ENCODE measurements around the gene WEE2.

Gene WEE2

DNA sequence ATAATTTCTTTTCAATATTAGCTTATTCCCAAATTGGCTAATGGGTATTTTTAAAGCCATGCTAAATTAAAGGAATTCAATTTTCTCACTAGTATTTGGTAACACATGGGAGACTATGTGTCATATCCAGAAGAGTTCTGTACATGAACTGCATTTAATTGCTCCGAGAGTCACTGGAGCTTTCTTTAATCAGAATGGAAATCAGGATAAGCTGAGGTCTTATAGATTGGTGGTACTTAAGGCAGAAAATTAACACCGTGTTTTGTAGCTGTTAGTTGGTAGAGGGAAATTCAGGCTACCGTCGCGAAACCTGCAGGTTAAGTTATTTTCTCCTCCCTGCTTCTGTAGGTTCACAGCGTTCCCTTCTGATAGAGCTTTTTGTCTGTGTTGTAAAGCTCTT is at the start of gene WEE2:
Gene WEE2 (plus strand): TSS at position 3 of the 400 bp plus-strand sequence. CDS start 406 bp downstream, outside the sequence.
- Histone ChIP-seq H3K36me3 (ENCODE audit: insufficient read depth, low read length) (no peaks in the 10 kb centered on the region), H3K9ac (ENCODE audit: low read depth, low read length) (no peak within 1 kb of the TSS), H3K9me3 (ENCODE audit: control insufficient read depth, insufficient read depth, low read length) (no peaks in the 10 kb centered on the region), H3K4me1 (ENCODE audit: insufficient read depth, low read length) (peaks cover 17% of the 10 kb centered on the region)

GRCh38 chr7:141659501-141659900 is 48.7 kb upstream of the WEE2 start:
- Histone ChIP-seq H3K9me3 (ENCODE audit: control insufficient read depth, insufficient read depth, low read length) (no peaks in the 10 kb centered on the region), H3K4me1 (ENCODE audit: insufficient read depth, low read length) (no peaks in the 10 kb centered on the region; the same call in 1 of the 2 replicates), H3K36me3 (ENCODE audit: insufficient read depth, low read length) (no peaks in the 10 kb centered on the region), H3K9ac (ENCODE audit: low read depth, low read length) (no peak overlapping the region)

DNA sequence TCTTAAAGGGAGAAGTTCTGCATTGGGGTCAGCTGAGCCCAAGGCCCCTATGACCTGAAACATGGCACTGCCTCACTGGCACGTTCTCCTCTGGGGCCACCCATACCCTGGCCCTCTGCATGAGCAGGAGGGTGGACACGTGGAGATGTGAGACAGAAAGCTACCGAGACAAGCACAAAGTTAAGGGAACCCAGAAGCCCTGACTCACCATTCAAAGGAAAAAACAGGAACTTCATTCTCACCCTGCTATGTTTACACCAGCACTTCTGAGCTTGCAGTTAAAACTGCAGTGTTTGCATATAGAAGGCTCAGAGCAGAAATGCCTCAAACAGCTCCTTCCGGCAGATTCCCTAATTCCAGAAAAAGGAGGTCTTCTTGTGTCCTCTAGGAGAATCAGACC is 47.9 kb upstream of the WEE2 start:
- H3K4me1 ChIP-seq (ENCODE audit: insufficient read depth, low read length), result no peaks in the 10 kb centered on the region
- no peak overlapping the region for H3K9ac ChIP-seq (ENCODE audit: low read depth, low read length)
- H3K36me3 ChIP-seq (ENCODE audit: insufficient read depth, low read length), result no peaks in the 10 kb centered on the region
- H3K9me3 ChIP-seq (ENCODE audit: control insufficient read depth, insufficient read depth, low read length), result no peaks in the 10 kb centered on the region

GRCh38 chr7:141663081-141663849 is 44.9 kb upstream of the WEE2 start:
- Histone ChIP-seq H3K9ac (ENCODE audit: low read depth, low read length) (no peak overlapping the region), H3K4me1 (ENCODE audit: insufficient read depth, low read length) (no peaks in the 10 kb centered on the region), H3K9me3 (ENCODE audit: control insufficient read depth, insufficient read depth, low read length) (no peaks in the 10 kb centered on the region; the same call in 1 of the 2 replicates), H3K36me3 (ENCODE audit: insufficient read depth, low read length) (no peaks in the 10 kb centered on the region)

DNA sequence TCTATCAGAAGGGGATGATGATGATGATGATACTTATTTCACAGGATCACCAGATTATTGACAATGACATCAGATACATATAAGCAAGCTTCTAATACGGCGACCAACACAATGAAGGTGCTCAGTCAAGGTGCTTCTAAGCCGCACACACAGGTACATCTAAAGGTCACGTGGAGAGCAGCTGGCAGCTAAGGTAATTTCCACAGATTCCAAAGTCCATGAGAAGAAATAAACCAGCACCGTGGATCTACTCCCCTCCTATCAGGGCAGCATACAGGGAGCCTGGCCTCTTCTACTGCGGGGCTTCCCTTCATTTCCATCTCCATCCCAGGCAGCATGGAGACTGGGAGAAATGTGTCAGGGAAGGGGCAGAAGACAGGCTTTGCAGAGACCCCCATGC is 43.7 kb upstream of the WEE2 start:
- H3K4me1 ChIP-seq (ENCODE audit: insufficient read depth, low read length), result no peaks in the 10 kb centered on the region
- H3K9me3 ChIP-seq (ENCODE audit: control insufficient read depth, insufficient read depth, low read length), result no peaks in the 10 kb centered on the region; the same call in 1 of the 2 replicates
- H3K36me3 ChIP-seq (ENCODE audit: insufficient read depth, low read length), result no peaks in the 10 kb centered on the region
- H3K9ac ChIP-seq (ENCODE audit: low read depth, low read length), result no peak overlapping the region

DNA sequence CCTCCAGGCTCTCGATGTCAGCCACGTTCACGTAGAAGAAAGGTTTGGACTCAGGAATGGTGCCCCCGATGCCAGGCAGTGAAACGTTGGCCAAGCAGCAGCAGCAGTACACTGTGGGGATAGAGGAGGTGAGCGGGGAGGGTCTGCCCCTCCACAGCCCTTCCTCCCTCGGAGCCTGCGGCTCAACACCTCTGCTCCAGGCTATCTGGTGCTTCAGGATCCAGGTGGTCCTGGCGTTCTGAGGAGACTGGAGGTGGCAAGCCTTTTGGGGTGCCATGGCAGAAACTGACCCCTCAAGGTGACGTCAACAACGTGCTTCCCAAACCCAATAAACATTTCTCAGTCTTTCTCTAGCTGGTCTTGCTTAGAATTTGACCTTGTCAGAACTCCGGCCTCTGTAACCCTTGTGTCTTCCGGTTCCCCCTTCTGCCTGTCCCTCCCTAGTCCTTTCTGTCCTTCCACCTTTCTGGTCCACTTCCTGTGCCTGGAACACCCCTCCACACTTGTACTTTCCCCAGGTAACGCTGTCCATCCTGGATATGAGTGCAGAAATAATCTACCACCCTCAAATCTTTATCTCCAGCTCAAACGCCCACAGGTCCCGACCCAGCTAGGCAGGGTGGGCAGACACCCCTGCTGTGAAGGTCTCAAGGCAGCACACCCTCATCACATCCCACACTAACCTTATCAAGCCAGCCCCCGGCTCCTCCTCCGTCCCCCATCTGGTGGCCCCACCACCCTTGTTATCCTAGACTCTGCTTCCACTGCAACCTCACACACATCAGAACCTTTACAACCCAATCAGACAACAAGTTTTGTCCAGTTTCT is 42.7 kb upstream of the WEE2 start:
- H3K9me3 ChIP-seq (ENCODE audit: control insufficient read depth, insufficient read depth, low read length), result no peaks in the 10 kb centered on the region; the same call in 1 of the 2 replicates
- H3K9ac ChIP-seq (ENCODE audit: low read depth, low read length), result no peak overlapping the region
- no peaks in the 10 kb centered on the region for H3K36me3 ChIP-seq (ENCODE audit: insufficient read depth, low read length)
- H3K4me1 ChIP-seq (ENCODE audit: insufficient read depth, low read length), result no peaks in the 10 kb centered on the region

- H3K4me1 ChIP-seq (ENCODE audit: insufficient read depth, low read length), result no peaks in the 10 kb centered on the region
- no peaks in the 10 kb centered on the region; the same call in 1 of the 2 replicates for H3K9me3 ChIP-seq (ENCODE audit: control insufficient read depth, insufficient read depth, low read length)
- H3K9ac ChIP-seq (ENCODE audit: low read depth, low read length), result no peak overlapping the region
- no peaks in the 10 kb centered on the region for H3K36me3 ChIP-seq (ENCODE audit: insufficient read depth, low read length)
These were observed 42.1 kb upstream of the WEE2 start for GRCh38 chr7:141666071-141666470.

- H3K9ac ChIP-seq (ENCODE audit: low read depth, low read length), result no peak overlapping the region
- peaks cover under 1% of the 10 kb centered on the region; the same call in 1 of the 2 replicates for H3K4me1 ChIP-seq (ENCODE audit: insufficient read depth, low read length)
- H3K9me3 ChIP-seq (ENCODE audit: control insufficient read depth, insufficient read depth, low read length), result no peaks in the 10 kb centered on the region; the same call in 1 of the 2 replicates
- no peaks in the 10 kb centered on the region for H3K36me3 ChIP-seq (ENCODE audit: insufficient read depth, low read length)
These were observed 39.3 kb upstream of the WEE2 start for GRCh38 chr7:141668853-141669252.

GRCh38 chr7:141671705-141672496 is 36.3 kb upstream of the WEE2 start:
- Histone ChIP-seq H3K9me3 (ENCODE audit: control insufficient read depth, insufficient read depth, low read length) (no peaks in the 10 kb centered on the region; the same call in 1 of the 2 replicates), H3K4me1 (ENCODE audit: insufficient read depth, low read length) (peaks cover 6% of the 10 kb centered on the region; the same call in 1 of the 2 replicates), H3K9ac (ENCODE audit: low read depth, low read length) (no peak overlapping the region), H3K36me3 (ENCODE audit: insufficient read depth, low read length) (no peaks in the 10 kb centered on the region)

GRCh38 chr7:141673346-141673745 is 34.8 kb upstream of the WEE2 start:
- Histone ChIP-seq H3K9me3 (ENCODE audit: control insufficient read depth, insufficient read depth, low read length) (no peaks in the 10 kb centered on the region), H3K9ac (ENCODE audit: low read depth, low read length) (no peak overlapping the region)

GRCh38 chr7:141674171-141674671 is 33.9 kb upstream of the WEE2 start:
- Histone ChIP-seq H3K4me1 (ENCODE audit: insufficient read depth, low read length) (peaks cover 6% of the 10 kb centered on the region; the same call in 1 of the 2 replicates), H3K9ac (ENCODE audit: low read depth, low read length) (peak overlapping the region; percentile 38; the same call in 1 of the 2 replicates), H3K36me3 (ENCODE audit: insufficient read depth, low read length) (no peaks in the 10 kb centered on the region), H3K9me3 (ENCODE audit: control insufficient read depth, insufficient read depth, low read length) (no peaks in the 10 kb centered on the region)

More at GRCh38 chr7:141673346-141673745, 34.8 kb upstream of the WEE2 start:
- Histone ChIP-seq H3K36me3 (ENCODE audit: insufficient read depth, low read length) (no peaks in the 10 kb centered on the region), H3K4me1 (ENCODE audit: insufficient read depth, low read length) (peaks cover 6% of the 10 kb centered on the region; the same call in 1 of the 2 replicates)

- Histone ChIP-seq H3K9me3 (ENCODE audit: control insufficient read depth, insufficient read depth, low read length) (no peaks in the 10 kb centered on the region), H3K36me3 (ENCODE audit: insufficient read depth, low read length) (no peaks in the 10 kb centered on the region), H3K9ac (ENCODE audit: low read depth, low read length) (peak overlapping the region; percentile 38; the same call in 1 of the 2 replicates), H3K4me1 (ENCODE audit: insufficient read depth, low read length) (peaks cover 6% of the 10 kb centered on the region; the same call in 1 of the 2 replicates)
These were observed 33.5 kb upstream of the WEE2 start for GRCh38 chr7:141674702-141675101.

GRCh38 chr7:141675436-141676215 is 32.5 kb upstream of the WEE2 start:
- no peaks in the 10 kb centered on the region for H3K9me3 ChIP-seq (ENCODE audit: control insufficient read depth, insufficient read depth, low read length)
- peaks cover 6% of the 10 kb centered on the region; the same call in 1 of the 2 replicates for H3K4me1 ChIP-seq (ENCODE audit: insufficient read depth, low read length)
- H3K36me3 ChIP-seq (ENCODE audit: insufficient read depth, low read length), result no peaks in the 10 kb centered on the region
- H3K9ac ChIP-seq (ENCODE audit: low read depth, low read length), result no peak overlapping the region
